Prostate gland (tissue), 2 donors: ENCODE measurements around the gene CYFIP1. TPM values are rescaled to one million over a fixed set of nuclear protein-coding genes. Genes with fewer than 3 reads are reported as not detected.

ENCODE experiments used
- DNase-seq: peaks from one replicate; pipeline ENCODE4 v3.0.0-alpha.2; 2019; ENCODE audit warnings: low spot score
- H3K27ac ChIP-seq, 2 donors: fragments of 200-600 bp; sonication (generic); 2 replicates each; pipeline ENCODE4 v1.5.1; 2017 to 2019
- H3K27me3 ChIP-seq: fragments of 200-600 bp; sonication (generic); replicated peaks from 2 replicates; pipeline ENCODE4 v1.5.1; 2019; ENCODE audit not compliant: insufficient read depth
- H3K36me3 ChIP-seq, 2 donors: fragments of 200-600 bp; sonication (generic); 1 replicate in 1 of 2; 2 replicates in 1 of 2; pipeline versions ENCODE4 v1.5.1 to v1.8.1; 2017 to 2019
- H3K4me1 ChIP-seq: fragments of 200-600 bp; sonication (generic); replicated peaks from 2 replicates; pipeline ENCODE4 v1.5.1; 2019
- H3K4me3 ChIP-seq, 2 donors: fragments of 200-600 bp; sonication (generic); 2 replicates each; pipeline ENCODE4 v1.5.1; 2017 to 2019
- H3K9me3 ChIP-seq: fragments of 200-600 bp; sonication (generic); 2 replicates; pipeline ENCODE4 v1.5.1; 2017
- POLR2A ChIP-seq: fragments of 450-650 bp; IDR thresholded peaks from one replicate; pipeline ENCODE4 v1.6.1; 2016; ENCODE audit warnings: antibody characterized with exemption, mild to moderate bottlenecking
- POLR2AphosphoS5 ChIP-seq: sonication (generic); formaldehyde crosslinking; IDR thresholded peaks from one replicate; pipeline ENCODE4 v1.6.1; 2017; ENCODE audit warnings: antibody characterized with exemption
- WGBS: methylation state at CpG from one replicate; pipeline ENCODE4 v1.1.5; 2018; 5-methylcytosine and 5-hydroxymethylcytosine counted together
- intact Hi-C: fragments of 100-400 bp; cut with DNase I; formaldehyde crosslinking; loops from one replicate; pipeline ENCODE4 v1.14.2; 2022
- total RNA-seq, 2 donors: library from RNA; depleted of rRNA; stranded (reverse); fragments of >200 nt; gene quantifications; one replicate each; pipeline ENCODE4 v1.1.0, GENCODE V29; 2016
- TF ChIP-seq, protein P1 (sequence below), 4 experiments: fragments of 200-600 bp in 2 of 4; fragments of 450-650 bp in 2 of 4; sonication (generic) in 2 of 4; IDR thresholded peaks; 1 replicate in 3 of 4; 2 replicates in 1 of 4; pipeline ENCODE4 v1.5.1; 2016 to 2019; ENCODE audit warnings: antibody characterized with exemption in 4 of 4, mild to moderate bottlenecking in 2 of 4, moderate library complexity in 2 of 4

The CYFIP1 gene
- total RNA-seq, 2 donors from 2014 or later: 97.1 to 121 TPM

DNA sequence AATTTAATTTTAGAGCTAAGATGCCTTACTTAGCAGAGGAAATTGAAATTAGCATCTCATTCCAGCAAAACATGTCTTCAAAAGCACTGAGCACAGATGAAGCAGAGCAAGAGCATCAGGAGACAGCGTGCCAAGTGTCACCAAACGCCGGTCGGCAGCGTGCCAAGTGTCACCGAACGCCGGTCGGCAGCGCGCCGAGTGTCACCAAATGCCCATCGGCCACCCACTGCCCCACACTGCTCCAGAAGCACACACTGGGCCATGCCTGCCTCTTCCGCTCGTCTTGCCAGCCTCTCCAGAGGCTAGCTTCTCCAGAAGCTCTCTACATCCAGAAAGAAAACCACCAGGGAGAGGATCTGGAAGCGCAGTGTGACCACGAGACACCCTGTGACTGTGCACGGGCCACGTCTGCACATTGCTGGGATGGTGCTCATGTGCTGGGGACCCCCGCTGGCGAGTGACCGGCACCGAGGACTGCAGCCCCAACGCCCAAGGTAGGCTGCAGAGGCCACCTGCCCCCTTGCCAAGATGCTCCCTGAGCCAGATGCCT lies 37.8 kb downstream of the CYFIP1 start:
- H3K27me3 ChIP-seq: no peaks in the 10 kb centered on the region
- no peaks in the 10 kb centered on the region for H3K4me1 ChIP-seq
- H3K36me3 ChIP-seq: peaks cover 5 to 8% of the 10 kb centered on the region in 2 donors
- no peak for DNase-seq
- intact Hi-C loops: no loop called here
- H3K9me3 ChIP-seq: no peaks in the 10 kb centered on the region
- no peak overlapping the region for H3K27ac ChIP-seq
- no peak for TF ChIP-seq POLR2AphosphoS5
- no peak for TF ChIP-seq POLR2A
- TF ChIP-seq, protein P1, sequence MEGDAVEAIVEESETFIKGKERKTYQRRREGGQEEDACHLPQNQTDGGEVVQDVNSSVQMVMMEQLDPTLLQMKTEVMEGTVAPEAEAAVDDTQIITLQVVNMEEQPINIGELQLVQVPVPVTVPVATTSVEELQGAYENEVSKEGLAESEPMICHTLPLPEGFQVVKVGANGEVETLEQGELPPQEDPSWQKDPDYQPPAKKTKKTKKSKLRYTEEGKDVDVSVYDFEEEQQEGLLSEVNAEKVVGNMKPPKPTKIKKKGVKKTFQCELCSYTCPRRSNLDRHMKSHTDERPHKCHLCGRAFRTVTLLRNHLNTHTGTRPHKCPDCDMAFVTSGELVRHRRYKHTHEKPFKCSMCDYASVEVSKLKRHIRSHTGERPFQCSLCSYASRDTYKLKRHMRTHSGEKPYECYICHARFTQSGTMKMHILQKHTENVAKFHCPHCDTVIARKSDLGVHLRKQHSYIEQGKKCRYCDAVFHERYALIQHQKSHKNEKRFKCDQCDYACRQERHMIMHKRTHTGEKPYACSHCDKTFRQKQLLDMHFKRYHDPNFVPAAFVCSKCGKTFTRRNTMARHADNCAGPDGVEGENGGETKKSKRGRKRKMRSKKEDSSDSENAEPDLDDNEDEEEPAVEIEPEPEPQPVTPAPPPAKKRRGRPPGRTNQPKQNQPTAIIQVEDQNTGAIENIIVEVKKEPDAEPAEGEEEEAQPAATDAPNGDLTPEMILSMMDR (IDR thresholded peaks at IDR 0.05): no peak
- H3K4me3 ChIP-seq: no peak overlapping the region
- WGBS: 91% methylated on average over 24 of the region's 24 CpGs

- no peak for DNase-seq
- H3K36me3 ChIP-seq: peaks cover 5 to 8% of the 10 kb centered on the region in 2 donors
- H3K27ac ChIP-seq: no peak overlapping the region
- no peaks in the 10 kb centered on the region for H3K4me1 ChIP-seq
- H3K4me3 ChIP-seq: no peak overlapping the region
- 91% methylated on average over 4 of the region's 4 CpGs for WGBS
- no peak for TF ChIP-seq POLR2A
- no peak for TF ChIP-seq POLR2AphosphoS5
- TF ChIP-seq, protein P1 (IDR thresholded peaks at IDR 0.05): no peak
- intact Hi-C loops: no loop called here
- no peaks in the 10 kb centered on the region for H3K9me3 ChIP-seq
- H3K27me3 ChIP-seq: no peaks in the 10 kb centered on the region
These were observed 39.0 kb downstream of the CYFIP1 start for GRCh38 chr15:22941179-22941578.

- no peaks in the 10 kb centered on the region for H3K9me3 ChIP-seq
- no peak for DNase-seq
- H3K4me3 ChIP-seq: no peak overlapping the region
- intact Hi-C loops: no loop called here
- no peaks in the 10 kb centered on the region for H3K4me1 ChIP-seq
- no peaks in the 10 kb centered on the region for H3K27me3 ChIP-seq
- whole genome bisulfite sequencing: 81% methylated on average over 9 of the region's 10 CpGs
- no peak overlapping the region for H3K27ac ChIP-seq
- peaks cover 5 to 8% of the 10 kb centered on the region in 2 donors for H3K36me3 ChIP-seq
- no peak for TF ChIP-seq POLR2A
These were observed 40.5 kb downstream of the CYFIP1 start for GRCh38 chr15:22939652-22940061.

DNA sequence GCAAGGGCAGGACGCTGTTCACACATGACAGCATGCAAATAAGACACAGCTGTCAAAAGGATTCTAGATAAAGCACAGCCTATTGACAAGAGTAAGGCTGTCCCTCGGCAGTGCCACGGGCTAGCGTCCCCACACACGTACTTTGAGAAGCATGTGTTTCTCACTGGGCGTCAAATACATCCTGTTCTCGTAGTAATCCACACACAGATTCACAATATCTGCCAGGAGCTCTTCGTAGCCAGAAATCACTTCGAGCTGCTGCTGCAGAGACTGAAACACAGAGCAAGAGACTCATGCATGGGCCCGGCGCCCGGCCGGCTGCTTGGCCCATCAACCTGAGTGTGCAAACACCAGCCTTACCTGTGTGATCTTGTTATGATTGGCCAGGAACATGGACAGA lies 41.1 kb downstream of the CYFIP1 start:
- Histone ChIP-seq H3K9me3 (no peaks in the 10 kb centered on the region), H3K27ac (no peak overlapping the region), H3K36me3 (peaks cover 5 to 8% of the 10 kb centered on the region in 2 donors), H3K4me3 (no peak overlapping the region), H3K4me1 (no peaks in the 10 kb centered on the region), H3K27me3 (no peaks in the 10 kb centered on the region)
- 51% methylated on average over 13 of the region's 13 CpGs for WGBS
- peak; percentile 69 for DNase-seq
- TF ChIP-seq POLR2A (no peak), POLR2AphosphoS5 (peak; percentile 49)
- TF ChIP-seq, protein P1 (IDR thresholded peaks at IDR 0.05): no peak
- intact Hi-C loops: no loop called here

- WGBS: 94% methylated on average over 23 of the region's 23 CpGs
- Histone ChIP-seq H3K9me3 (no peaks in the 10 kb centered on the region), H3K27ac (no peak overlapping the region), H3K4me1 (no peaks in the 10 kb centered on the region), H3K4me3 (no peak overlapping the region), H3K27me3 (no peaks in the 10 kb centered on the region), H3K36me3 (peaks cover 0 to 6% of the 10 kb centered on the region in 2 donors)
- intact Hi-C loops: no loop called here
- no peak for TF ChIP-seq POLR2A
- no peak for TF ChIP-seq POLR2AphosphoS5
- TF ChIP-seq, protein P1 (IDR thresholded peaks at IDR 0.05): no peak
- DNase-seq: no peak
These were observed 43.3 kb downstream of the CYFIP1 start for GRCh38 chr15:22936577-22937472.
